ENCODE data around the gene ZNF266. TPM values are rescaled to one million over a fixed set of nuclear protein-coding genes. Genes with fewer than 3 reads are reported as not detected.

The ZNF266 gene
- polyA plus RNA-seq, 3 donors: 5.1 to 33.3 (median 8.5) TPM

DNA sequence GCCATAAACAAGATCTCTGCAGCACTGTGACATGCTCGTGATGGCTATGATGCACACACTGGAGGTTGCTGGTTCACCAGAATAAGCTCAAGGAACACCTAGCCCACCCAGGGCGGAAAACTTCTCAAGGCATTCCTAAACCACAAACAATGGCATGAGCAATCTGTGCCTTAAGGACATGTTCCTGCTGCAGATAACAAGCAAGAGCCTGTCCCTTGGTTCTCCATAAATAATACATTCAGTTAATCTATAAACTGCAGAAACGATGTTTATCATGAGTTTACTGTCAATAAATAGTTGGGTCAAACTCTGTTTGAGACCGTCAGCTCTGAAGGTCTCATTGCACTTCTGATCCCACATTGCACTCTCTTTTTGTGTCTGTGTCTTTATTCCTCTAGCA lies 18.6 kb upstream of the ZNF266 start:
- TF ChIP-seq, protein P1, sequence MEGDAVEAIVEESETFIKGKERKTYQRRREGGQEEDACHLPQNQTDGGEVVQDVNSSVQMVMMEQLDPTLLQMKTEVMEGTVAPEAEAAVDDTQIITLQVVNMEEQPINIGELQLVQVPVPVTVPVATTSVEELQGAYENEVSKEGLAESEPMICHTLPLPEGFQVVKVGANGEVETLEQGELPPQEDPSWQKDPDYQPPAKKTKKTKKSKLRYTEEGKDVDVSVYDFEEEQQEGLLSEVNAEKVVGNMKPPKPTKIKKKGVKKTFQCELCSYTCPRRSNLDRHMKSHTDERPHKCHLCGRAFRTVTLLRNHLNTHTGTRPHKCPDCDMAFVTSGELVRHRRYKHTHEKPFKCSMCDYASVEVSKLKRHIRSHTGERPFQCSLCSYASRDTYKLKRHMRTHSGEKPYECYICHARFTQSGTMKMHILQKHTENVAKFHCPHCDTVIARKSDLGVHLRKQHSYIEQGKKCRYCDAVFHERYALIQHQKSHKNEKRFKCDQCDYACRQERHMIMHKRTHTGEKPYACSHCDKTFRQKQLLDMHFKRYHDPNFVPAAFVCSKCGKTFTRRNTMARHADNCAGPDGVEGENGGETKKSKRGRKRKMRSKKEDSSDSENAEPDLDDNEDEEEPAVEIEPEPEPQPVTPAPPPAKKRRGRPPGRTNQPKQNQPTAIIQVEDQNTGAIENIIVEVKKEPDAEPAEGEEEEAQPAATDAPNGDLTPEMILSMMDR (IDR thresholded peaks at IDR 0.05): no peak
- Histone ChIP-seq H2AFZ (ENCODE audit: insufficient read depth, low read depth, low read length, poor library complexity, severe bottlenecking) (no peak overlapping the region), H3K9me3 (replicated peaks in 1 of 2; ENCODE audit: control insufficient read depth in 1 of 2, insufficient read depth in 1 of 2, low read length in 2 of 2) (peaks cover 43 to 95% of the 10 kb centered on the region in 2 donors), H3K4me2 (replicated peaks; ENCODE audit: extremely low read depth, low read length, poor library complexity, severe bottlenecking) (no peak overlapping the region), H3K27me3 (ENCODE audit: control insufficient read depth in 2 of 2, insufficient read depth in 2 of 2, low read length in 2 of 2) (no peaks in the 10 kb centered on the region), H3K79me2 (ENCODE audit: insufficient read depth, low read length) (no peaks in the 10 kb centered on the region), H3K9ac (ENCODE audit: insufficient read depth, low read length, poor library complexity, severe bottlenecking) (no peak overlapping the region), H3K27ac (ENCODE audit: low read depth in 1 of 2, low read length in 2 of 2) (no peak overlapping the region), H4K20me1 (ENCODE audit: insufficient read depth, low read length) (no peaks in the 10 kb centered on the region), H3K4me1 (ENCODE audit: control insufficient read depth in 1 of 2, insufficient read depth in 2 of 2, low read length in 2 of 2) (no peaks in the 10 kb centered on the region), H3K4me3 (replicated peaks in 1 of 3; ENCODE audit: low read depth in 2 of 3, low read length in 3 of 3) (no peak overlapping the region), H3K36me3 (replicated peaks in 1 of 2; ENCODE audit: control insufficient read depth in 1 of 2, insufficient read depth in 2 of 2, low read length in 2 of 2) (no peaks in the 10 kb centered on the region)
- 92% methylated on average over 4 of the region's 4 CpGs for WGBS (ENCODE audit: insufficient coverage)
- H3K4me3 Mint-ChIP-seq: no peak overlapping the region
- H3K36me3 Mint-ChIP-seq: no peaks in the 10 kb centered on the region
- H3K9me3 Mint-ChIP-seq: peaks cover 29 to 74% (median 61%) of the 10 kb centered on the region in 7 donors
- intact Hi-C loops (cut with micrococcal nuclease): no loop called here
- H3K27me3 Mint-ChIP-seq (ENCODE audit: low read depth in 3 of 3): peaks cover 0 to 2% (median 0%) of the 10 kb centered on the region in 3 donors
- DNase-seq: no peak
- no peak overlapping the region for H3K27ac Mint-ChIP-seq
- H3K4me1 Mint-ChIP-seq: no peaks in the 10 kb centered on the region

DNA sequence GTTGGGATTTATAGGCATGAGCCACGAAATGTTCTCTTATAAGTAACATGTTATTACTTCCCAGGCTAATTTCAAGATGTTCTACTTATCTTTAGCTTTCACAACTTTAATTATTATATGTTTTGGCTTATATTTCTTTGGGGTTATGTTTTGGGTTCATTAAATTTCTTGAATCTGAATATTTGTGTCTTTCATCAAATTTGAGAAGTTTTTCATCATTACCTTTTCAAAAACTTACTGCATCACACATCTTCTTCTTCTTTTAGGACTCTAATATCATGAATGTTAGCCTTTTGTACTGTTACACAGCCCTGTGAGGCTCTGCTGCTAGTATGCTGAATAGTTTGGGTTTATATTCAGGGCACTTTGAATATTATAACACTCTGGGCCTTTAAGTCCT lies 9.7 kb upstream of the ZNF266 start:
- Histone ChIP-seq H3K4me3 (replicated peaks in 1 of 3; ENCODE audit: low read depth in 2 of 3, low read length in 3 of 3) (no peak overlapping the region), H4K20me1 (ENCODE audit: insufficient read depth, low read length) (no peaks in the 10 kb centered on the region), H3K79me2 (ENCODE audit: insufficient read depth, low read length) (no peaks in the 10 kb centered on the region), H3K36me3 (replicated peaks in 1 of 2; ENCODE audit: control insufficient read depth in 1 of 2, insufficient read depth in 2 of 2, low read length in 2 of 2) (no peaks in the 10 kb centered on the region), H3K9ac (ENCODE audit: insufficient read depth, low read length, poor library complexity, severe bottlenecking) (no peak overlapping the region), H3K9me3 (replicated peaks in 1 of 2; ENCODE audit: control insufficient read depth in 1 of 2, insufficient read depth in 1 of 2, low read length in 2 of 2) (peaks cover 71 to 85% of the 10 kb centered on the region in 2 donors), H3K27ac (ENCODE audit: low read depth in 1 of 2, low read length in 2 of 2) (no peak overlapping the region), H3K4me2 (replicated peaks; ENCODE audit: extremely low read depth, low read length, poor library complexity, severe bottlenecking) (no peak overlapping the region), H3K27me3 (ENCODE audit: control insufficient read depth in 2 of 2, insufficient read depth in 2 of 2, low read length in 2 of 2) (no peaks in the 10 kb centered on the region), H2AFZ (ENCODE audit: insufficient read depth, low read depth, low read length, poor library complexity, severe bottlenecking) (no peak overlapping the region), H3K4me1 (ENCODE audit: control insufficient read depth in 1 of 2, insufficient read depth in 2 of 2, low read length in 2 of 2) (no peaks in the 10 kb centered on the region)
- Mint-ChIP-seq H3K27me3 (ENCODE audit: low read depth in 3 of 3) (peaks cover 0 to 5% (median 2%) of the 10 kb centered on the region in 3 donors), H3K4me3 (no peak overlapping the region), H3K36me3 (no peaks in the 10 kb centered on the region), H3K9me3 (peaks cover 42 to 93% (median 79%) of the 10 kb centered on the region in 7 donors), H3K27ac (no peak overlapping the region), H3K4me1 (no peaks in the 10 kb centered on the region)
- TF ChIP-seq, protein P1 (IDR thresholded peaks at IDR 0.05): no peak
- intact Hi-C loops (cut with micrococcal nuclease): loop anchor here in 1 of 2 donors (10.0 kb wide), 1 partner anchor 650 kb away; no protein-coding TSS in a partner anchor
- WGBS (ENCODE audit: insufficient coverage): no CpG with 5 or more reads among the region's 1 CpG
- no peak for DNase-seq

Data from CD14-positive monocyte (primary cell).